A673 (cell line): ENCODE results near the gene DYNC1LI2.

ENCODE experiments used
- EZH2 ChIP-seq: fragments of 200-600 bp; sonication (generic); IDR thresholded peaks from 2 replicates; pipeline ENCODE4 v1.6.1; 2017; ENCODE audit warnings: borderline replicate concordance, low read depth, mild to moderate bottlenecking, mixed read lengths, antibody characterized with exemption, low read length; ENCODE audit not compliant: poor library complexity, severe bottlenecking
- TF ChIP-seq, protein P1 (sequence below): fragments of 300-800, 200-600 bp; sonication (generic); conservative IDR thresholded peaks from 2 replicates; pipeline ENCODE4 v1.5.1; 2017; ENCODE audit warnings: low read depth, mild to moderate bottlenecking, antibody characterized with exemption, low read length, moderate library complexity, mixed read lengths

DNA sequence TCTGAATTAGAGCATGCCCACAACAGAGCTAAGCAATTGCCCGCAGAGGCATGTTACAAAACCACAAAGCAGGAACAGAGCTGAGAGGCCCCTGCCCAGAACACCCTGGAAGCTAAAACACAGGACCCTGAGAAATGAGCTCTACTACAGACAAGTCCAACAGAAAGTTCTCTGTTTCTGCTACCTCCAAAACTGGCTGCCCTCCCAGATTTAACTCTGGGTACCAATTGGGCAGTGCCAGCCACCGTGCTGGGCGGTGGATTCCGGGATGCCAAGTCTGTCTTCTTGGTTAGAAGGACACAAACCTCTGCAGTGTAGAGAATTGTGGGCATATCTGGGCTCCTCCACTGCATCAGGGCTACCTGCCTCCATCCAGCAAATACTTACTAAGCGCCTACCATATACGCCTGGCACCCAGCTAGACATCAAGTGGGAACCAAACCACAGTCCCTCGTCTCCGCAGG lies 55.9 kb downstream of the DYNC1LI2 start:
- TF ChIP-seq, protein P1, sequence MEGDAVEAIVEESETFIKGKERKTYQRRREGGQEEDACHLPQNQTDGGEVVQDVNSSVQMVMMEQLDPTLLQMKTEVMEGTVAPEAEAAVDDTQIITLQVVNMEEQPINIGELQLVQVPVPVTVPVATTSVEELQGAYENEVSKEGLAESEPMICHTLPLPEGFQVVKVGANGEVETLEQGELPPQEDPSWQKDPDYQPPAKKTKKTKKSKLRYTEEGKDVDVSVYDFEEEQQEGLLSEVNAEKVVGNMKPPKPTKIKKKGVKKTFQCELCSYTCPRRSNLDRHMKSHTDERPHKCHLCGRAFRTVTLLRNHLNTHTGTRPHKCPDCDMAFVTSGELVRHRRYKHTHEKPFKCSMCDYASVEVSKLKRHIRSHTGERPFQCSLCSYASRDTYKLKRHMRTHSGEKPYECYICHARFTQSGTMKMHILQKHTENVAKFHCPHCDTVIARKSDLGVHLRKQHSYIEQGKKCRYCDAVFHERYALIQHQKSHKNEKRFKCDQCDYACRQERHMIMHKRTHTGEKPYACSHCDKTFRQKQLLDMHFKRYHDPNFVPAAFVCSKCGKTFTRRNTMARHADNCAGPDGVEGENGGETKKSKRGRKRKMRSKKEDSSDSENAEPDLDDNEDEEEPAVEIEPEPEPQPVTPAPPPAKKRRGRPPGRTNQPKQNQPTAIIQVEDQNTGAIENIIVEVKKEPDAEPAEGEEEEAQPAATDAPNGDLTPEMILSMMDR = no peak
- no peak for TF ChIP-seq EZH2
